Muscle of leg (tissue), 11 donors: ENCODE data around the gene GABBR2. TPM values are rescaled to one million over a fixed set of nuclear protein-coding genes. Genes with fewer than 3 reads are reported as not detected.

ENCODE experiments used
- DNase-seq: peaks from one replicate; pipeline ENCODE4 v3.0.0; 2013
- H3K27ac ChIP-seq: one replicate; pipeline ENCODE4 v1.5.1; 2013; ENCODE audit warnings: mild to moderate bottlenecking, low read length, control low read depth
- H3K27me3 ChIP-seq: one replicate; pipeline ENCODE4 v1.6.1; 2013; ENCODE audit warnings: low read length; ENCODE audit not compliant: control insufficient read depth, insufficient read depth
- H3K36me3 ChIP-seq: one replicate; pipeline ENCODE4 v1.6.1; 2013; ENCODE audit warnings: low read length; ENCODE audit not compliant: control insufficient read depth, insufficient read depth
- H3K4me1 ChIP-seq: one replicate; pipeline ENCODE4 v1.6.1; 2013; ENCODE audit warnings: low read length; ENCODE audit not compliant: control insufficient read depth, insufficient read depth
- H3K4me3 ChIP-seq: one replicate; pipeline ENCODE4 v1.5.1; 2013; ENCODE audit warnings: low read length, control low read depth
- H3K9me3 ChIP-seq: replicated peaks from 2 replicates; pipeline ENCODE4 v1.6.1; 2013; ENCODE audit warnings: low read depth, low read length; ENCODE audit not compliant: control insufficient read depth
- WGBS: methylation state at CpG from one replicate; pipeline ENCODE4 v1.1.5; 2013; ENCODE audit warnings: missing lambda C conversion rate; ENCODE audit not compliant: insufficient coverage; 5-methylcytosine and 5-hydroxymethylcytosine counted together
- polyA plus RNA-seq, 8 donors: library from polyadenylated mRNA; unstranded; fragments of 120-200 nt; gene quantifications; one replicate each; pipeline versions ENCODE4 v1.2.1 to v1.2.3, GENCODE V29; 2013; ENCODE audit warnings: inconsistent platforms in 1 of 8, low replicate concordance in 1 of 8; ENCODE audit not compliant: insufficient read length in 8 of 8, insufficient read depth in 1 of 8
- total RNA-seq: library from RNA; stranded (reverse); fragments of 120-200 nt; gene quantifications from one replicate; pipeline ENCODE4 v1.2.4, GENCODE V29; 2013

GABBR2 gene
- total and polyA plus RNA-seq, 9 donors: 0.35 to 1.6 (median 0.89) TPM

GRCh38 chr9:98334796-98335195 is 373.9 kb downstream of the GABBR2 start:
- H3K36me3 ChIP-seq: no peaks in the 10 kb centered on the region
- H3K4me1 ChIP-seq: no peaks in the 10 kb centered on the region
- no peak overlapping the region for H3K27ac ChIP-seq
- no peak for DNase-seq
- peaks cover under 1% of the 10 kb centered on the region for H3K9me3 ChIP-seq
- peaks cover 3% of the 10 kb centered on the region for H3K27me3 ChIP-seq
- H3K4me3 ChIP-seq: no peak overlapping the region
- 100% methylated on average over 3 of the region's 3 CpGs for WGBS

GRCh38 chr9:98333703-98334582 is 374.8 kb downstream of the GABBR2 start:
- no peaks in the 10 kb centered on the region for H3K9me3 ChIP-seq

GRCh38 chr9:98332405-98332831 is 376.3 kb downstream of the GABBR2 start:
- DNase-seq: no peak
- H3K27me3 ChIP-seq: peaks cover 3% of the 10 kb centered on the region
- H3K27ac ChIP-seq: no peak overlapping the region
- no peaks in the 10 kb centered on the region for H3K4me1 ChIP-seq
- H3K9me3 ChIP-seq: no peaks in the 10 kb centered on the region
- no peak overlapping the region for H3K4me3 ChIP-seq
- H3K36me3 ChIP-seq: no peaks in the 10 kb centered on the region
- 82% methylated on average over 5 of the region's 8 CpGs for WGBS

More at GRCh38 chr9:98333703-98334582, 374.8 kb downstream of the GABBR2 start:
- no peak overlapping the region for H3K4me3 ChIP-seq
- 72% methylated on average over 2 of the region's 5 CpGs for WGBS
- H3K4me1 ChIP-seq: no peaks in the 10 kb centered on the region
- DNase-seq: no peak
- no peaks in the 10 kb centered on the region for H3K36me3 ChIP-seq
- peaks cover 3% of the 10 kb centered on the region for H3K27me3 ChIP-seq
- no peak overlapping the region for H3K27ac ChIP-seq

GRCh38 chr9:98331536-98332259 is 377.0 kb downstream of the GABBR2 start:
- DNase-seq: no peak
- Histone ChIP-seq H3K4me1 (no peaks in the 10 kb centered on the region), H3K36me3 (no peaks in the 10 kb centered on the region), H3K9me3 (no peaks in the 10 kb centered on the region), H3K27ac (no peak overlapping the region), H3K4me3 (no peak overlapping the region), H3K27me3 (peaks cover 3% of the 10 kb centered on the region)
- 89% methylated on average over 5 of the region's 6 CpGs for WGBS

- peaks cover 3% of the 10 kb centered on the region for H3K27me3 ChIP-seq
- no peak overlapping the region for H3K27ac ChIP-seq
- 80% methylated on average over 4 of the region's 6 CpGs for WGBS
- H3K36me3 ChIP-seq: no peaks in the 10 kb centered on the region
- H3K4me1 ChIP-seq: no peaks in the 10 kb centered on the region
- H3K9me3 ChIP-seq: no peaks in the 10 kb centered on the region
- no peak overlapping the region for H3K4me3 ChIP-seq
- no peak for DNase-seq
These were observed 377.9 kb downstream of the GABBR2 start for GRCh38 chr9:98330831-98331230.

GRCh38 chr9:98329904-98330303 is 378.8 kb downstream of the GABBR2 start:
- no peak overlapping the region for H3K4me3 ChIP-seq
- no peaks in the 10 kb centered on the region for H3K4me1 ChIP-seq
- H3K27me3 ChIP-seq: peaks cover 3% of the 10 kb centered on the region
- no peaks in the 10 kb centered on the region for H3K9me3 ChIP-seq
- H3K36me3 ChIP-seq: no peaks in the 10 kb centered on the region
- 81% methylated on average over 4 of the region's 4 CpGs for WGBS
- DNase-seq: no peak
- no peak overlapping the region for H3K27ac ChIP-seq

GRCh38 chr9:98329281-98329680 is 379.5 kb downstream of the GABBR2 start:
- WGBS: 76% methylated on average over 4 of the region's 6 CpGs
- Histone ChIP-seq H3K9me3 (no peaks in the 10 kb centered on the region), H3K4me3 (no peak overlapping the region), H3K27me3 (peaks cover 3% of the 10 kb centered on the region), H3K4me1 (no peaks in the 10 kb centered on the region), H3K36me3 (no peaks in the 10 kb centered on the region), H3K27ac (no peak overlapping the region)
- no peak for DNase-seq

- peaks cover 3% of the 10 kb centered on the region for H3K27me3 ChIP-seq
- H3K4me1 ChIP-seq: peaks cover 5% of the 10 kb centered on the region
- no peak overlapping the region for H3K27ac ChIP-seq
- H3K9me3 ChIP-seq: no peaks in the 10 kb centered on the region
- H3K36me3 ChIP-seq: no peaks in the 10 kb centered on the region
- no peak overlapping the region for H3K4me3 ChIP-seq
- no peak for DNase-seq
- whole genome bisulfite sequencing: 85% methylated on average over 3 of the region's 4 CpGs
These were observed 380.0 kb downstream of the GABBR2 start for GRCh38 chr9:98328770-98329169.

GRCh38 chr9:98328141-98328540 is 380.6 kb downstream of the GABBR2 start:
- no peaks in the 10 kb centered on the region for H3K36me3 ChIP-seq
- DNase-seq: no peak
- H3K27ac ChIP-seq: no peak overlapping the region
- WGBS: 90% methylated on average over 3 of the region's 7 CpGs
- H3K4me1 ChIP-seq: peaks cover 6% of the 10 kb centered on the region
- no peak overlapping the region for H3K4me3 ChIP-seq
- H3K9me3 ChIP-seq: no peaks in the 10 kb centered on the region
- peaks cover 3% of the 10 kb centered on the region for H3K27me3 ChIP-seq

GRCh38 chr9:98327249-98327561 is 381.5 kb downstream of the GABBR2 start:
- no CpG with 5 or more reads among the region's 4 CpGs for WGBS
- H3K27ac ChIP-seq: no peak overlapping the region
- peaks cover 3% of the 10 kb centered on the region for H3K27me3 ChIP-seq
- H3K9me3 ChIP-seq: no peaks in the 10 kb centered on the region
- H3K4me3 ChIP-seq: no peak overlapping the region
- no peaks in the 10 kb centered on the region for H3K36me3 ChIP-seq
- no peak for DNase-seq
- peaks cover 6% of the 10 kb centered on the region for H3K4me1 ChIP-seq
